ENCODE measurements around the gene ITGB1.
"Not testable (repeated sequence)": the region's sequence is repeated elsewhere in the genome, so short reads cannot be mapped to it uniquely, and the experiment has no call there.

The ITGB1 gene

GRCh38 chr10:32985775-32986350, 27.8 kb upstream of the ITGB1 start:
- DNase-seq (no peak), ATAC-seq (replicated peaks) (peak; percentile 41 to 44)
- Mint-ChIP-seq H3K36me3 (no peaks in the 10 kb centered on the region), H3K4me3 (no peak overlapping the region), H3K9me3 (peaks cover 2 to 6% of the 10 kb centered on the region in 2 donors), H3K27me3 (peaks cover 4 to 8% of the 10 kb centered on the region in 2 donors), H3K4me1 (peaks cover 4 to 6% of the 10 kb centered on the region in 2 donors), H3K27ac (no peak overlapping the region)

- peaks cover 5 to 7% of the 10 kb centered on the region in 2 donors for H3K27me3 Mint-ChIP-seq
- ATAC-seq (replicated peaks) (no peak), DNase-seq (no peak)
- H3K36me3 Mint-ChIP-seq, result no peaks in the 10 kb centered on the region
- H3K27ac Mint-ChIP-seq, result no peak overlapping the region
- no peak overlapping the region for H3K4me3 Mint-ChIP-seq
- H3K4me1 Mint-ChIP-seq, result peaks cover 9 to 10% of the 10 kb centered on the region in 2 donors
- peaks cover 0 to 4% of the 10 kb centered on the region in 2 donors for H3K9me3 Mint-ChIP-seq
Measured at GRCh38 chr10:32985341-32985764, 27.3 kb upstream of the ITGB1 start.

- H3K27me3 Mint-ChIP-seq, result peaks cover 0 to 9% of the 10 kb centered on the region in 2 donors
- H3K4me1 Mint-ChIP-seq, result peaks cover 11 to 12% of the 10 kb centered on the region in 2 donors
- no peak overlapping the region for H3K27ac Mint-ChIP-seq
Measured at GRCh38 chr10:32984003-32984600, 26.1 kb upstream of the ITGB1 start.

GRCh38 chr10:32982911-32983909, 25.2 kb upstream of the ITGB1 start:
- no peak overlapping the region for H3K27ac Mint-ChIP-seq
- H3K27me3 Mint-ChIP-seq, result peaks cover 0 to 9% of the 10 kb centered on the region in 2 donors
- DNase-seq, result no peak
- no peak overlapping the region for H3K4me3 Mint-ChIP-seq
- no peak for ATAC-seq (replicated peaks)
- peaks cover 11 to 12% of the 10 kb centered on the region in 2 donors for H3K4me1 Mint-ChIP-seq
- no peaks in the 10 kb centered on the region for H3K36me3 Mint-ChIP-seq
- H3K9me3 Mint-ChIP-seq, result no peaks in the 10 kb centered on the region

More at GRCh38 chr10:32984003-32984600, 26.1 kb upstream of the ITGB1 start:
- no peak overlapping the region for H3K4me3 Mint-ChIP-seq
- no peaks in the 10 kb centered on the region for H3K9me3 Mint-ChIP-seq
- DNase-seq, result no peak
- ATAC-seq (replicated peaks), result no peak
- H3K36me3 Mint-ChIP-seq, result no peaks in the 10 kb centered on the region

- H3K4me1 Mint-ChIP-seq, result peaks cover 11 to 12% of the 10 kb centered on the region in 2 donors
- H3K9me3 Mint-ChIP-seq, result no peaks in the 10 kb centered on the region
- no peak overlapping the region for H3K27ac Mint-ChIP-seq
- peaks cover 0 to 9% of the 10 kb centered on the region in 2 donors for H3K27me3 Mint-ChIP-seq
- DNase-seq, result no peak
- no peak overlapping the region for H3K4me3 Mint-ChIP-seq
- H3K36me3 Mint-ChIP-seq, result no peaks in the 10 kb centered on the region
- no peak for ATAC-seq (replicated peaks)
Measured at GRCh38 chr10:32982293-32982709, 24.3 kb upstream of the ITGB1 start.

GRCh38 chr10:32981760-32982159, 23.7 kb upstream of the ITGB1 start:
- no peaks in the 10 kb centered on the region for H3K36me3 Mint-ChIP-seq
- peaks cover 0 to 9% of the 10 kb centered on the region in 2 donors for H3K27me3 Mint-ChIP-seq
- no peak overlapping the region for H3K27ac Mint-ChIP-seq
- H3K9me3 Mint-ChIP-seq, result no peaks in the 10 kb centered on the region
- H3K4me1 Mint-ChIP-seq, result peaks cover 11 to 12% of the 10 kb centered on the region in 2 donors
- H3K4me3 Mint-ChIP-seq, result no peak overlapping the region
- no peak for DNase-seq
- no peak for ATAC-seq (replicated peaks)

- Mint-ChIP-seq H3K4me3 (peak overlapping the region; percentile 88 to 96), H3K9me3 (no peaks in the 10 kb centered on the region), H3K36me3 (no peaks in the 10 kb centered on the region), H3K4me1 (peaks cover 11 to 12% of the 10 kb centered on the region in 2 donors), H3K27me3 (peaks cover 0 to 15% of the 10 kb centered on the region in 2 donors), H3K27ac (peak overlapping the region; percentile 94)
- DNase-seq, result peak; percentile 66
- peak; percentile 98 to 99 for ATAC-seq (replicated peaks)
Measured at GRCh38 chr10:32980558-32981468, 22.8 kb upstream of the ITGB1 start.

- DNase-seq (no peak), ATAC-seq (replicated peaks) (no peak)
- peak overlapping the region; percentile 94 for H3K27ac Mint-ChIP-seq
- H3K36me3 Mint-ChIP-seq, result no peaks in the 10 kb centered on the region
- H3K27me3 Mint-ChIP-seq, result peaks cover 0 to 15% of the 10 kb centered on the region in 2 donors
- H3K4me3 Mint-ChIP-seq, result peak overlapping the region; percentile 88 to 96
- peaks cover 11 to 12% of the 10 kb centered on the region in 2 donors for H3K4me1 Mint-ChIP-seq
- no peaks in the 10 kb centered on the region for H3K9me3 Mint-ChIP-seq
Measured at GRCh38 chr10:32980242-32980557, 22.2 kb upstream of the ITGB1 start.

GRCh38 chr10:32979719-32980118, 21.7 kb upstream of the ITGB1 start:
- ATAC-seq (replicated peaks); H3K9me3 Mint-ChIP-seq; DNase-seq; H3K27ac Mint-ChIP-seq; H3K36me3 Mint-ChIP-seq: not testable (repeated sequence)
- H3K4me1 Mint-ChIP-seq, result peaks cover 11 to 12% of the 10 kb centered on the region in 2 donors
- peaks cover 0 to 15% of the 10 kb centered on the region in 2 donors for H3K27me3 Mint-ChIP-seq
- H3K4me3 Mint-ChIP-seq, result peak overlapping the region in 1 of 2 donors; percentile 58

- peaks cover 11 to 12% of the 10 kb centered on the region in 2 donors for H3K4me1 Mint-ChIP-seq
- peaks cover 0 to 15% of the 10 kb centered on the region in 2 donors for H3K27me3 Mint-ChIP-seq
- no peak for DNase-seq
- no peak overlapping the region for H3K27ac Mint-ChIP-seq
- H3K9me3 Mint-ChIP-seq, result no peaks in the 10 kb centered on the region
- H3K36me3 Mint-ChIP-seq, result no peaks in the 10 kb centered on the region
- ATAC-seq (replicated peaks), result no peak
- H3K4me3 Mint-ChIP-seq, result no peak overlapping the region
Measured at GRCh38 chr10:32979041-32979440, 21.0 kb upstream of the ITGB1 start.

GRCh38 chr10:32977846-32978809, 20.1 kb upstream of the ITGB1 start:
- H3K27me3 Mint-ChIP-seq, result peaks cover 0 to 15% of the 10 kb centered on the region in 2 donors
- ATAC-seq (replicated peaks); H3K4me3 Mint-ChIP-seq; H3K27ac Mint-ChIP-seq; H3K36me3 Mint-ChIP-seq; H3K9me3 Mint-ChIP-seq; DNase-seq: not testable (repeated sequence)
- H3K4me1 Mint-ChIP-seq, result peaks cover 9 to 12% of the 10 kb centered on the region in 2 donors

GRCh38 chr10:32976338-32976737, 18.3 kb upstream of the ITGB1 start:
- H3K27ac Mint-ChIP-seq, result no peak overlapping the region
- H3K27me3 Mint-ChIP-seq, result peaks cover 0 to 15% of the 10 kb centered on the region in 2 donors
- no peak overlapping the region for H3K4me3 Mint-ChIP-seq
- H3K9me3 Mint-ChIP-seq, result no peaks in the 10 kb centered on the region
- ATAC-seq (replicated peaks) (no peak), DNase-seq (no peak)
- peaks cover 11 to 12% of the 10 kb centered on the region in 2 donors for H3K4me1 Mint-ChIP-seq
- H3K36me3 Mint-ChIP-seq, result no peaks in the 10 kb centered on the region

- Mint-ChIP-seq H3K4me1 (peaks cover 0 to 1% of the 10 kb centered on the region in 2 donors), H3K4me3 (no peak overlapping the region), H3K27me3 (peaks cover 0 to 6% of the 10 kb centered on the region in 2 donors), H3K36me3 (no peaks in the 10 kb centered on the region), H3K9me3 (no peaks in the 10 kb centered on the region), H3K27ac (no peak overlapping the region)
- DNase-seq (no peak), ATAC-seq (replicated peaks) (no peak)
Measured at GRCh38 chr10:32972929-32973328, 14.9 kb upstream of the ITGB1 start.

Data from stimulated activated naive B cell treated with anti-CD40 and anti-IgM and Interleukin-4, amounts not matched to agents 10 μg/mL and 1 μg/mL and 100 μg/mL, for 72 hours (primary cell).